H9 (cell line): ENCODE results near the gene PAK5. TPM values are rescaled to one million over a fixed set of nuclear protein-coding genes. Genes with fewer than 3 reads are reported as not detected.

Experiments used
- DNase-seq: peaks from one replicate; pipeline ENCODE4 v3.0.0-alpha.2; 2017
- H2AFZ ChIP-seq: one replicate; pipeline ENCODE4 v1.6.1; 2013; ENCODE audit warnings: mild to moderate bottlenecking, low read length, control low read depth, moderate library complexity
- H2AK5ac ChIP-seq: 2 replicates; pipeline ENCODE4 v1.6.1; 2013; ENCODE audit warnings: low read length, control low read depth, mixed read lengths; ENCODE audit not compliant: insufficient read length
- H2BK120ac ChIP-seq: one replicate; pipeline ENCODE4 v1.6.1; 2013; ENCODE audit warnings: low read depth, mild to moderate bottlenecking, low read length, control low read depth, inconsistent platforms; ENCODE audit not compliant: poor library complexity, severe bottlenecking
- H2BK12ac ChIP-seq: 2 replicates; pipeline ENCODE4 v1.6.1; 2013; ENCODE audit warnings: low read length, control low read depth, mixed read lengths, low read depth; ENCODE audit not compliant: insufficient read length
- H2BK15ac ChIP-seq: 2 replicates; pipeline ENCODE4 v1.6.1; 2013; ENCODE audit warnings: low read depth, low read length, control low read depth
- H2BK20ac ChIP-seq: one replicate; pipeline ENCODE4 v1.6.1; 2013; ENCODE audit warnings: low read depth, mild to moderate bottlenecking, low read length, control low read depth, inconsistent platforms; ENCODE audit not compliant: poor library complexity, severe bottlenecking
- H2BK5ac ChIP-seq: 2 replicates; pipeline ENCODE4 v1.6.1; 2013; ENCODE audit warnings: low read length, control low read depth, mixed read lengths; ENCODE audit not compliant: insufficient read length
- H3K14ac ChIP-seq: 2 replicates; pipeline ENCODE4 v1.6.1; 2013; ENCODE audit warnings: low read length, control low read depth; ENCODE audit not compliant: insufficient read depth
- H3K18ac ChIP-seq: 2 replicates; pipeline ENCODE4 v1.6.1; 2013; ENCODE audit warnings: low read depth, mild to moderate bottlenecking, mixed read lengths, low read length, control low read depth; ENCODE audit not compliant: insufficient read length
- H3K23ac ChIP-seq: 2 replicates; pipeline ENCODE4 v1.6.1; 2013; ENCODE audit warnings: low read length, control low read depth, mixed read lengths, low read depth; ENCODE audit not compliant: insufficient read length
- H3K23me2 ChIP-seq: 2 replicates; pipeline ENCODE4 v1.6.1; 2013; ENCODE audit warnings: low read depth, mild to moderate bottlenecking, mixed read lengths, low read length, control low read depth; ENCODE audit not compliant: insufficient read length, poor library complexity, severe bottlenecking
- H3K27ac ChIP-seq: 2 replicates; pipeline ENCODE4 v1.5.1; 2013; ENCODE audit warnings: low read length, control low read depth, mixed read lengths, low read depth; ENCODE audit not compliant: insufficient read length
- H3K27me3 ChIP-seq: 2 replicates; pipeline ENCODE4 v1.6.1; 2013; ENCODE audit warnings: low read length, control low read depth, inconsistent platforms; ENCODE audit not compliant: insufficient read depth
- H3K4ac ChIP-seq: 2 replicates; pipeline ENCODE4 v1.6.1; 2013; ENCODE audit warnings: low read depth, mild to moderate bottlenecking, control low read depth, inconsistent platforms, low read length, moderate library complexity
- H3K4me1 ChIP-seq: 2 replicates; pipeline ENCODE4 v1.6.1; 2013; ENCODE audit warnings: low read length, control low read depth, inconsistent platforms; ENCODE audit not compliant: insufficient read depth
- H3K4me2 ChIP-seq: 2 replicates; pipeline ENCODE4 v1.6.1; 2013; ENCODE audit warnings: low read length, control low read depth, mixed read lengths; ENCODE audit not compliant: insufficient read length, insufficient read depth
- H3K56ac ChIP-seq: 2 replicates; pipeline ENCODE4 v1.6.1; 2013; ENCODE audit warnings: low read depth, mild to moderate bottlenecking, mixed read lengths, low read length, control low read depth; ENCODE audit not compliant: insufficient read length
- H3K79me1 ChIP-seq: 2 replicates; pipeline ENCODE4 v1.6.1; 2013; ENCODE audit warnings: low read depth, mild to moderate bottlenecking, moderate library complexity, low read length, control low read depth, inconsistent platforms; ENCODE audit not compliant: insufficient read depth, poor library complexity, severe bottlenecking
- H3K79me2 ChIP-seq: 2 replicates; pipeline ENCODE4 v1.6.1; 2013; ENCODE audit warnings: low read length, control low read depth, inconsistent platforms; ENCODE audit not compliant: insufficient read depth
- H3K9ac ChIP-seq: 2 replicates; pipeline ENCODE4 v1.6.1; 2013; ENCODE audit warnings: low read length, control low read depth, mixed read lengths; ENCODE audit not compliant: insufficient read length; ENCODE audit errors: extremely low read depth
- H3K9me3 ChIP-seq: one replicate; pipeline ENCODE4 v1.6.1; 2013; ENCODE audit warnings: low read depth, low read length, inconsistent platforms; ENCODE audit not compliant: control insufficient read depth
- H3T11ph ChIP-seq: one replicate; pipeline ENCODE4 v1.6.1; 2013; ENCODE audit warnings: mild to moderate bottlenecking, low read length, control low read depth, inconsistent platforms
- H4K20me1 ChIP-seq: one replicate; pipeline ENCODE4 v1.6.1; 2013; ENCODE audit not compliant: control insufficient read depth, insufficient read length, insufficient read depth
- H4K5ac ChIP-seq: 2 replicates; pipeline ENCODE4 v1.6.1; 2013; ENCODE audit warnings: low read depth, mild to moderate bottlenecking, mixed read lengths, low read length, control low read depth; ENCODE audit not compliant: insufficient read length
- H4K8ac ChIP-seq: replicated peaks from 2 replicates; pipeline ENCODE4 v1.6.1; 2013; ENCODE audit warnings: low read length, control low read depth, mixed read lengths, low read depth; ENCODE audit not compliant: insufficient read length
- H4K91ac ChIP-seq: 2 replicates; pipeline ENCODE4 v1.6.1; 2013; ENCODE audit warnings: low read depth, mild to moderate bottlenecking, moderate library complexity, mixed read lengths, low read length, control low read depth; ENCODE audit not compliant: insufficient read length
- H3K27ac Mint-ChIP-seq, 3 experiments: 2 replicates in 2 of 3; 3 replicates in 1 of 3; pipeline ENCODE4 v1.8.0; 2020 to 2021; ENCODE audit warnings: mixed read lengths in 3 of 3, mild to moderate bottlenecking in 1 of 3, moderate library complexity in 1 of 3
- H3K27me3 Mint-ChIP-seq: 2 replicates; pipeline ENCODE4 v1.8.0; 2021; ENCODE audit warnings: low read depth, mild to moderate bottlenecking, moderate library complexity, mixed read lengths
- H3K36me3 Mint-ChIP-seq, 3 experiments: 2 replicates in 2 of 3; 3 replicates in 1 of 3; pipeline ENCODE4 v1.8.0; 2020 to 2021; ENCODE audit warnings: low read depth in 3 of 3, mixed read lengths in 3 of 3; ENCODE audit not compliant: insufficient read depth in 1 of 3
- H3K4me1 Mint-ChIP-seq, 2 experiments: 2 replicates each; pipeline ENCODE4 v1.8.0; 2020; ENCODE audit warnings: mixed read lengths in 2 of 2
- H3K4me3 Mint-ChIP-seq, 2 experiments: 2 replicates in 1 of 2; 3 replicates in 1 of 2; pipeline ENCODE4 v1.8.0; 2020 to 2021; ENCODE audit warnings: mild to moderate bottlenecking in 2 of 2, mixed read lengths in 2 of 2, moderate library complexity in 1 of 2
- H3K9me3 Mint-ChIP-seq, 2 experiments: 2 replicates in 1 of 2; 3 replicates in 1 of 2; pipeline ENCODE4 v1.8.0; 2020; ENCODE audit warnings: mild to moderate bottlenecking in 2 of 2, mixed read lengths in 2 of 2, moderate library complexity in 1 of 2
- WGBS: extraction: QIAGEN DNeasy Blood & Tissue Kit; methylation state at CpG from one replicate; pipeline ENCODE4 v1.1.7; 2013; ENCODE audit warnings: missing lambda C conversion rate, low lambda C conversion rate, mixed read lengths; ENCODE audit not compliant: insufficient read length; ENCODE audit errors: extremely low coverage; 5-methylcytosine and 5-hydroxymethylcytosine counted together
- total RNA-seq: library from RNA; stranded (reverse); gene quantifications from 2 replicates; pipeline ENCODE4 v1.2.1, GENCODE V29; 2021
- TF ChIP-seq, protein P1 (sequence below): fragments of 200-600 bp; sonication (generic); conservative IDR thresholded peaks from 3 replicates; pipeline ENCODE4 v1.8.0; 2021; ENCODE audit warnings: antibody characterized with exemption, mild to moderate bottlenecking

The PAK5 gene
- total RNA-seq, 1 experiment from 2014 or later = 0.20 TPM

DNA sequence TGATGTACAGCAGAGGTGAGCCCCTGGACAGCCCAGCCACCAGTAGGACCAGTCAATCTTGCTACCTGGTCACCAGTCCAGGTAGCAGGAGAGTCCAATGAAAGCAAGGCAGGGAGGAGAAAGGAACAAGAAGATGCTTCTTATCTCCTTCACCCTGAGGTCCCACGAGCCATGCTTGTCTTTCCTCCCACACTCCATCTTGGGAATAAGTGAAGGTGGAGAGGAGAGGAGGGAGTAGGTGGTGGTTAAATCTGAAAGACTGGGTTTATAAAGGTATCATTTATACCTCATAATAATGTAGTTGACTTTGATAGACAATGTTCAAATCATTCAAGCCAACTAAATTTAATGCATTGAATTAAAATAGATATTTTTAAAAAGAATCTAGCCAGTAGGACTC is 288.6 kb downstream of the PAK5 start:
- Mint-ChIP-seq H3K27ac (no peak overlapping the region), H3K9me3 (no peaks in the 10 kb centered on the region), H3K36me3 (no peaks in the 10 kb centered on the region; a peak in 1 of 7 replicates), H3K27me3 (peaks cover 3% of the 10 kb centered on the region; the same call in 1 of the 2 replicates), H3K4me3 (no peak overlapping the region), H3K4me1 (peaks cover 6 to 8% of the 10 kb centered on the region in 2 experiments)
- no peak overlapping the region for H4K5ac ChIP-seq
- H3K4ac ChIP-seq = no peak overlapping the region
- no peaks in the 10 kb centered on the region for H3K27me3 ChIP-seq
- H3K9me3 ChIP-seq = no peaks in the 10 kb centered on the region
- no peak overlapping the region for H3K27ac ChIP-seq
- H2BK5ac ChIP-seq = no peak overlapping the region
- H3K23ac ChIP-seq = no peak overlapping the region
- peaks cover 3% of the 10 kb centered on the region for H3K23me2 ChIP-seq
- no peak overlapping the region for H4K91ac ChIP-seq
- no peak overlapping the region for H2BK20ac ChIP-seq
- no peak overlapping the region for H3K56ac ChIP-seq
- TF ChIP-seq, protein P1, sequence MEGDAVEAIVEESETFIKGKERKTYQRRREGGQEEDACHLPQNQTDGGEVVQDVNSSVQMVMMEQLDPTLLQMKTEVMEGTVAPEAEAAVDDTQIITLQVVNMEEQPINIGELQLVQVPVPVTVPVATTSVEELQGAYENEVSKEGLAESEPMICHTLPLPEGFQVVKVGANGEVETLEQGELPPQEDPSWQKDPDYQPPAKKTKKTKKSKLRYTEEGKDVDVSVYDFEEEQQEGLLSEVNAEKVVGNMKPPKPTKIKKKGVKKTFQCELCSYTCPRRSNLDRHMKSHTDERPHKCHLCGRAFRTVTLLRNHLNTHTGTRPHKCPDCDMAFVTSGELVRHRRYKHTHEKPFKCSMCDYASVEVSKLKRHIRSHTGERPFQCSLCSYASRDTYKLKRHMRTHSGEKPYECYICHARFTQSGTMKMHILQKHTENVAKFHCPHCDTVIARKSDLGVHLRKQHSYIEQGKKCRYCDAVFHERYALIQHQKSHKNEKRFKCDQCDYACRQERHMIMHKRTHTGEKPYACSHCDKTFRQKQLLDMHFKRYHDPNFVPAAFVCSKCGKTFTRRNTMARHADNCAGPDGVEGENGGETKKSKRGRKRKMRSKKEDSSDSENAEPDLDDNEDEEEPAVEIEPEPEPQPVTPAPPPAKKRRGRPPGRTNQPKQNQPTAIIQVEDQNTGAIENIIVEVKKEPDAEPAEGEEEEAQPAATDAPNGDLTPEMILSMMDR = no peak
- H3K79me1 ChIP-seq = no peaks in the 10 kb centered on the region
- H2BK120ac ChIP-seq = no peak overlapping the region
- no peak overlapping the region for H4K8ac ChIP-seq
- peak overlapping the region; percentile 65; the same call in 1 of the 2 replicates for H2BK15ac ChIP-seq
- H2AFZ ChIP-seq = no peak overlapping the region
- no peak overlapping the region for H3K9ac ChIP-seq
- no peak for DNase-seq
- H3K18ac ChIP-seq = no peak overlapping the region
- no peak overlapping the region for H3T11ph ChIP-seq
- H3K4me1 ChIP-seq = no peaks in the 10 kb centered on the region; the same call in 1 of the 2 replicates
- WGBS = no CpG with 5 or more reads among the region's 1 CpG
- H3K79me2 ChIP-seq = no peaks in the 10 kb centered on the region
- no peak overlapping the region for H3K4me2 ChIP-seq
- H3K14ac ChIP-seq = no peak overlapping the region
- no peak overlapping the region for H2BK12ac ChIP-seq
- H4K20me1 ChIP-seq = no peaks in the 10 kb centered on the region
- no peak overlapping the region for H2AK5ac ChIP-seq
